Measurements from ENCODE around the gene RMDN2.

The RMDN2 gene, protein sequence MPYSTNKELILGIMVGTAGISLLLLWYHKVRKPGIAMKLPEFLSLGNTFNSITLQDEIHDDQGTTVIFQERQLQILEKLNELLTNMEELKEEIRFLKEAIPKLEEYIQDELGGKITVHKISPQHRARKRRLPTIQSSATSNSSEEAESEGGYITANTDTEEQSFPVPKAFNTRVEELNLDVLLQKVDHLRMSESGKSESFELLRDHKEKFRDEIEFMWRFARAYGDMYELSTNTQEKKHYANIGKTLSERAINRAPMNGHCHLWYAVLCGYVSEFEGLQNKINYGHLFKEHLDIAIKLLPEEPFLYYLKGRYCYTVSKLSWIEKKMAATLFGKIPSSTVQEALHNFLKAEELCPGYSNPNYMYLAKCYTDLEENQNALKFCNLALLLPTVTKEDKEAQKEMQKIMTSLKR

DNA sequence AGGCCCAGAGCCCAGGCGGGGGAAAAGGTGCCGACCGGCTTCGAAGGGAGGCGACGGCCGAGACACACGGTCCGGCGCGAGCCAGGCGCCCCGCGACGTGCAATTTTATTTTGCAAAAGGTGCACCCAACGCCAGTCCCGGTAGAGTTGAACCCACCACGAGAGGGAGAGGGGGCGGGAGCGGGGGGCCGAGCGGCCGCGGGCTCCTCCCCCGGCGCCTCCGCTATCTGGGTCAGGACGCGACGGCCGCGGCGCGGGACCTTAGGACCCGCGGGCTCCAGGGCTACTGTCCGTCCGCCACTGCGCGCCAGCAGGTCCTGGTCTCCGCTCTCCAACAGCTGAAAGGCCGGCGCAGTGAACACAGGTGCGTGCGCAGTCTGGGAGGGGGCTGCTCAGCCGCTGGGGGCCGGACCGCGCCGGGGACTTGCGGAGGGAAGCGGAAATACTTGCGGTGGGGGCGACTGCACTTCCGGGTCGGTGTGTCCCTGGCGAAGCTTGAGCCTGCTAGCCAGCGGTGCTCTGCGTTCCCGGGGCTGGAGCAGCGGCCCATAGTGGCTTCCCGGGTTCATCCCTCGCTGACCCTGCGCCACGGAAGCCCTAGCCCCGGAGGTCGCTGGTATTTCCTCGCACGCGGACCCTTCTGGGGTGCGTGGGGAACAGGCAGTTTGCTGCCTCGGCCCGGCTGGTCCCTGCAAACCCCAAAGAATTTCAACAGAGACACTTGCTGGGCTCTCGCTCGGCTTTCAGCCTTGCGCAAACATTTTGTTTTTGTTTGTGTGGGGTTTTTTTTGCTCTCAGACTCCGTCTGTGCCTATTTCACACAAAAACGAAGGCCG is at the start of gene RMDN2:
TSS of gene RMDN2 (plus strand) at position 225 of the 835 bp plus-strand sequence. CDS start 3,991 bp downstream, outside the sequence.
- peak; percentile 70 for DNase-seq

DNA sequence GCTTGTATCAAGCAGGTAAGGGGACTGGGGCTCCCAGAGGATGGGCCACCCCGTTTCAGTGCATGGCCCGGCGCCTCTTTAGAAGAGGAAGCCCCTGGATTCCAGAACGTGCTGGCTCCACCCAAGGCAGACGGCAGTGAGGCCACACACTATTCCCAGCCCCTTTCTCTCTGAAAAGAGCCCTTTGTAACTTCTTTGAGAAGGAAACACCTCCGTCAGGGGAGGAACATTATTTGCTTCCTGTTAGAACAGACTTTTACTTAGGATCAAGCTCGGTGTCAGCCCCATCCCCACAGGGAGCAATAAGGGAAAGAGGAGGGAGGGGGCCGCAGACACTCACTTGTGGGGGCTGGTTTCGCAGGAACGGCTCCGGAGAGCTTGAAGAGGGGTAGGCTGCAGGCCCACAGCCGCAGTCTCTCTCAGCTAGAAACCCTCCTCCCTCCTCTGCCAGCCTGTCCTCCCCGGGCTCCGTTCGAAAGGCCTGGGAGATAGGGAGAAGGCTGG is 49.6 kb upstream of the RMDN2 start:
- no peak for DNase-seq

DNA sequence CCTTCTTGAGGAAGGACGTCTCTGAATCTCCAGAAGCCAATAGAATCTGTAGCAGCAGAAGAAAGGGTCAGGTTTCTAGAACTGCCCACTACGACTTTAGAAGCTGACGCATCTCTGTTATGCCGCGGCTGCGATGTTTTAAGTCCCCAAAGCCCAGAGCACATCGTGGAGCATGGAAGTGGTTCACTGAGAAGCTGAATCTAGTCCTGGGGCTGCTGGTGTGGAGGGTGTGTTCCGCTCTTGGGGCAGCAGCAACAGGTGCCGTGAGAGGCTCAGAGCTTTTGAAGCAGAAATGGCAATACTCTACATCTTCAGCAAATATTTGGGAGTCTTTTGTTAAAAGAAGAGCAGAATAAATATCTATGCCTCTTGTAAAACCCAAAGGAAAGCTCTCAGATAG is 48.9 kb upstream of the RMDN2 start:
- no peak for DNase-seq

DNA sequence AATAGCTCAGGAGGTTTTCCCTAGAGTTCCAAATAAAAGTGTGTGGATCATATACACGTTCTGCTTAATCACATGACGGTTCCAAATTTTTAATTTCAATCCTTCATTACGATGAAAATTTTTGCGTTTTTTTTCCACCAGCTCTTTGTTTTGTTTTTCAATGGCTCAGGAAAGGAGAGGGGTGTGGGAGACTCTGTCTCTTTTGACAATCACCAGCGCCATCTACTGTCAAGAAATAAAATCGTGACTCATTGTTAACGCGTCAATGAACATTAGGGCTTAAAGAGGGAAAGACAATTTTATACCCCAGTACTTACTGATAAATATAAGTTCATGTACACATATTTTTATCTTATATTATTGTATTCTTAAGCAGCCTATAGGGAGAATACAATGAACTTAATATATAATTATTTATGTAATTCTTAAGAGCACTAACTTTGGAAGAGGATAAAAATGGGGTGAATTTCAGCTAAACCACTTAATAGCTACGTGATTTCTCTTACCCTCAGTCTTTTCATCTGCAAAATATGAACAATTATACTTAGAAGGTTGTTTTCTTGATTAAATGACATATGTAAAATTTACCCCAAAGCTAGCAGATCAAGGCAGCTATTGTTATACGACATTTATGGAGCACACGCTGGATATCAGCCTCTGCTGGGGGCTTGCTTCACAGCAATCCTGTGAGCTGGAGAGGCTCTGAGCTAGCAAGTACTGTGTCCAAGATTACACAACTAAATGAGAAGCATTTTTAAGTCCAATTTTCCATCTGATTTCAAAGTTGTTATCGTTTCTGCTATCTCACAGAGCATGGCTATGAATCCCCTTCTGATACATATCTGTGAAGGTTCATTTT is 47.4 kb upstream of the RMDN2 start:
- DNase-seq = peak; percentile 61

DNA sequence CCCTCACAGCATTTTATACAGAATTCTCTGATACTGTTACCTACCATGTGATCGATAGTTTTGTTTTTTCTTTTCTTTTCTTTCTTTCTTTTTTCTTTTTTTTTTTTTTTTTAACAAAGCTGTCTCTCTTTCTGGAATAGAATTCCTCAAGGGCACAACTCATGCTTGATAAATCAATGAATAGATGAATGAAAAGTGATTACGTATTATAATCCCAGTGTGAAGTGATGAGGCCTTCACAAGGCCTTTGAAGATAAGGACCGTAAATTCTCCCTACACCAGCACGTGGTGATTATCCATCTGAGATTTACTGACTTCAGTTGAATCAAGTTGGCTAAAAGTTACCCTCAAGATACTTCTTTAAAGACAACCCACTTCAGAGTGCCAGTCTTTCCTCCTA is 46.6 kb upstream of the RMDN2 start:
- no peak for DNase-seq

DNA sequence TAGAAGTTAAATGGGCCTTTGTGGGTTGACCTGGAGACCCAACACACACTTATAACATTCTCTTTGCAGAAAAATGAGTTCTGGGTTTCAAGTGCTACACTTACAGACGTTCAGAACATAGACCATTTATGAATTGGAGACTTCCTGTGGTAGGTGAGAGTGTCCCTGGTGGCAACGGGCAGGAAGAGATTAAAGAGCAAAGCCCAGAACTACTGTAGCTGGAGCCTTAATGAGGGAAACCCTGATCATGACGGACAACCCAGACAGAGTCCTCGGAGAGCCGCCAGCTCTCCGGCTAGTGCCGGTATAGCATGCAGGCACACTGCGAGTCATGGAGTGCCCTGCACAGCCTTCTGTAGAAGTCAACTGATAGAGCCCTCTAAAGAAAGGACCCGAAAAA is 44.5 kb upstream of the RMDN2 start:
- DNase-seq = no peak

DNA sequence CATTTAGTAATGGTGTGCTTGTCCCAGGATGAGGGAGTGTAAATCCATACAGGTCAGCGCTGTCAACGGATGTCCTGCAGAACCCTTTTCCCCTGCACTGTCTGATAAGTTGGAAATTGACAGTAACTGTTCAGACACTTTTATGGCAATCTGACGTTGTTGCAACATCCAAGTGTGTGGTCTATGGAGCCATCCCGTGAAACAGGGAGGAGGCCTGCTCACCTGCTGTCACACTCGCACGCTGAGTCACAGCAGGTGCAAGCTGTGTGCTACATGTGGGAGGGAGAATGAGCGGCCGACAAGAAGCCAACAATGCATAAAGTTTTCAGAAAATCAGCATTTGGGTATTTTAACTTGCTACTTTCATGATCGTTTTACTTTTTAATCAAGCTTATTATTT is 43.7 kb upstream of the RMDN2 start:
- no peak for DNase-seq

DNA sequence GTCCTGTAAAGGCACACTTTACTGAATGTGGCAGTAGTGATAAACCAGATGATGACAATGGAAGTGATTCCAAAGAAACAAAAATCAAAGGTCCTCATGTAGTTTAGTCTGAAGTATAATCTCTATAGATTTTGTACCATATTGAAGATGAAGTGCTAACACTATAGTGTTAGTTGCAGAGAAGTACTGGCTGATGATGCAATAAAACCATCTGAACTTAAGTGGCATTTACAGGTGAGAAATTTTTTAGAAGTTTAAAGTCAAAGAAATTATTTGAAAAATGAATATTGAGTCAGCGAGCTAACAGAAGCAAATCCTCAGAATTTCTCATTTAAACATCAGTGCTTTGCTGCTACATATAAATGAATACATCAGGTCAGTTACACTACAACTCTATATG is 43.1 kb upstream of the RMDN2 start:
- DNase-seq = no peak

DNA sequence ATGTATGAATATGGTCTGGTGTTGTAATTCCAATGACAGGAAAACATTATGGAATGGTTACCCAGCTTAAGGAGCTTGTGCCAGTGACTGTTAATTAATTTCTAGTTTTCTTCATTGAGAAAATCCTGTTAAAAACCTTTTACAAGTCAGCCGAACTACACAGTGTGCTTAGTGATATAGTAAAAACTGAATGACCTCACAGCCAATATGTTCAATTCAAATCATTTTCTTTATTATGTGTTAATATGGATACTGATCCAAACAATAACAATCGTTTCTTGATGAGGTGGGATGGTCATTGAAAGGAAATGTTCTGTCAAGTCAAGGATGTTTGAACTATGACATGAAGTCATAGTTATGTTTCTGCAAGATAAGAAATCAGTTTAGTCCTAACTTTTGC is 41.6 kb upstream of the RMDN2 start:
- no peak for DNase-seq

DNA sequence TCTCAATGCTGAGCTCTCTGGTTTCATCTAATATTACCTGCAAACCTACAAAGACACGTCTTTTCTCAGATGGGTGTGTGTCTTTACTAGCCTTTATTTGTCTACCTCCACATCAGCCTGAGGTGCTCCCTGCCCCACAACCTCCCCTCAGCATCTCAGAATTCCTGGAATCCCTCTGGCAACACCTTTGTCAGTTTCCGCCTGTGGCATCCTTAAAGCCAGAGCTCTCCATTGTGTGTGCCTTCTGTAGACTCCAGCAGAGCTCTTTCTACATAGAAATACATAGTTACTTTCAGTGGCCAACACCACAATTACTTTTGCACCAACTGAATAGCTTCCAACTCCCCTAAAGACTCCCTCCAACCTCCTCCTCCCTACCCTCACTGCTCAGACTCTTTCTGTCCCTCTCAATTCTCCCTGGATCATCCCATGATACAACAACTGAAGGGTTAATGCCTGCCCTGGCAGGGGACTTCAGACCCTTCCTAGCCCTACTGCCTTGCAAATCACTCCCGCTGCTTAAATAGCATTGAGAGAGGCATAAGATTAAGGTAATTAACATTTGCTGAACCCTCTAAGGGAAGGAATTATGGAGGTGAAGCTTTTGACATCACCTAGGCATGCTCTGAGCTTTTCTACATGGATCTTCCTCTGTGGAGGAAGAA is 39.6 kb upstream of the RMDN2 start:
- no peak for DNase-seq

DNA sequence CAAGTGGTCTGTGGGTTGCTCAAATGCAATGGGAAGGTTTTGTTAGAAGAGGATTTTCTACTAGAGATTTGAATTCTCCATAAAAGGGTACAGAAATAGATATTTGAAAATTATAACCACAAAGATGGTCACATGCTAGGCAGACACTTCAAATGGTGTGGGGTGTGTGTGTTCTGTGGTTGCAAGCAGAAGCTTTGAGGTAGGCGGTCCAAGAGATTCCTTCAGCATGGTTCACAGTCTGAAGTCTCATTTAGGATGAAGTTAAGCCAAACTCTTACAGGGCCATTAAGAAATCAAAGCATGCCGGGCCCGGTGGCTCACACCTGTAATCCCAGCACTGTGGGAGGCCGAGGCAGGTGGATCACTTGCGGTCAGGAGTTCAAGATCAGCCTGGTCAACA is 38.3 kb upstream of the RMDN2 start:
- no peak for DNase-seq

DNA sequence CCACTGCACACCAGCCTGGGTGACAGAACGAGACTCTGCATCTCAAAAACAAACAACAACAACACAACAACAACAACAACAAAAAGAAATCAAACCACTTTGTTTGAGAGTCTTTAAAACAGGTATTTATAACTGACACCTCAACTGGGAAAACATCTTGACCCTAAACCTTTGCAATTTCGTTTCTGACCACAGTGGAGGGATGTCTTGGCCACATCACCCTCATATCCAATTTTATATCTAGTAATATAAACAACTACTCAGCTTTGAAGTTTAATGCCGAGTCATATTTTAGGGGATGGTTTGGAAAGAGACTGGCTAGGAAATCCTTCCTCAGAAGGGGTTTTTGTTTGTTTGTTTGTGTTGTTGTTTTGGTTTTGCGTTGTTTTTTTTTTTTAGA is 37.8 kb upstream of the RMDN2 start:
- no peak for DNase-seq

DNA sequence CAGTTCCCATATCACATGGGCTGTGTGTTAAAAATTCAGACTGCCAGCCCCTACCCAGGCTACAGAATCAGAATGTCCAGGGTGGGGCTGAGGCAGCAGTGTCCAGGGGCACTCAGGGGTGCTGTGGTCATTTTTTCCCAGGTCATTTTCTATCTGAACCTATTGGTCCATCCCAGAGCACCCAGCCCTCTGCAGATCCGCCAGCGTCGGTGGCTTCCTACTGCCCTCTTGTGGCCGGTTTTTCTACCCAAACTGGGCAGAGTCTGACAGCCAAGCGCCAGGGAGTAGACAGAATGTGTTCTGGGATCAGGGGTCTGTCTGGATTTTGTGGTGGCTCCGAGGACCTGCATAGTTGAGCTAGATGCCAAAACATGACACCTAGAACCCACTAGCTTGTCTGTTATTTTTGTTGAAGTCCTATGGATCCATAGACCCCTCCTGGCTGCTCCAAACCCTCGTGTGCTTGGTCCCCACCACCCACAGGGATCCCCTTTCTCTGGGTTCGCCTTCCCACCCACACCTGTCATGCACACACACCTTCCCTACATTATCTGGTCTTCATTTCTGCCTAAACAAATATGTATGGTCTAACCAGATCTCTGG is 34.1 kb upstream of the RMDN2 start:
- DNase-seq = peak; percentile 37

DNA sequence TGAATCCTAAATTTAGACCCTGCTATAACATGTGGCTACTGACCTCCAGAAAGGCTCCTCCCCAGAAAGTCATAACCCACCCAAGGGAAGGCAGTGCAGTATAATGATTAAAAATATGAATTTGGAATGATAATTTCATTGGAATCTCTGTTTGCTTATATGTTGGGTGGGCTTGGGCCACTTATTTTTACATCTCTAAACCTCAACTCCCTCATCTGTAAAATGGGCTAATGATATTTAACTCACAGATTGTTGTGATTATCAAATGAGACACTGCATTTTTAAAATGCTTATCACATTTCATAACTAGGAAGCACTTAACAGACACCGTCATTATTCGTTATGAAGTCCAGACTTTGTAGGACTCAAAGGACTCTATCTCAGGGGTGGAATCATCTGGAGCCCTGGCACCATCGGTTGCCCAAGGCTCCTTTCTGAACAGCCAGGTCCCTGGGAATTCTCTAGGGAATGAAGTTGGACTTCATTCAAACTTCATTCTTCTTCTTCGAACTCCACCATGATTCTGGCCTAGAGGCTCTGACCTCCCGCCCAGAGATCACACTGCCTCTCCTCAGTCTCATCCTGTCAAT is 33.1 kb upstream of the RMDN2 start:
- no peak for DNase-seq

DNA sequence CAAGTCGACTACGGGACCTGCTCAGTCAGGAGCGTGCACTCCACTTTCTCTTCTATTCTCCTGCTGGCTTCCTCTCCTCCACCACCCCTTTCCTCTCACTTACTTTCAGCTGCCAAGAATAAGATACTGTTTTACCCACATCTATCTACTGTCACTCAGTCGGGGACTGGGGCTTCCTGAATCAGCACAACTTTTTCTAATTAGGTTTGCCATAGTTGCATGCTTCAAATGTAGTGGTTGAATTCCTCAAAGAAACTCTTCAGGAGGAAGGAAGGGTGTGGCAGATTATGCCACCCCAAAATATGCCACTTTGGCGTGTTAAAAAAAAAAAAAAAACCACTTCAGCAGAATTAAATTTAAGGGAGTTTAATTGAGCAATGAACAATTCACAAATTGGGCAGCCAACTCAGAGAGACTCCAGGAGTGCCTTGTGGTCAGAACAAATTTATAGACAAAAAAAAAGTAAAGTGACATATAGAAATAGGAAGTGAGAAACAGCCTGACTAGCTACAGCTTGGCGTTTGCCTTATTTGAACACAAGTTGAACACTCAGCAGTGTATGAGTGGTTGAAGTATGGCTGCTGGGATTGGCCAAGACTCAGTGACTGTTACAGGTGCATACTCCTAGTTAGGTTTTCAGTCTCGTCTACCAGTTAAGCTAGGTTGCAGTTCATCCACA is 32.5 kb upstream of the RMDN2 start:
- no peak for DNase-seq

DNA sequence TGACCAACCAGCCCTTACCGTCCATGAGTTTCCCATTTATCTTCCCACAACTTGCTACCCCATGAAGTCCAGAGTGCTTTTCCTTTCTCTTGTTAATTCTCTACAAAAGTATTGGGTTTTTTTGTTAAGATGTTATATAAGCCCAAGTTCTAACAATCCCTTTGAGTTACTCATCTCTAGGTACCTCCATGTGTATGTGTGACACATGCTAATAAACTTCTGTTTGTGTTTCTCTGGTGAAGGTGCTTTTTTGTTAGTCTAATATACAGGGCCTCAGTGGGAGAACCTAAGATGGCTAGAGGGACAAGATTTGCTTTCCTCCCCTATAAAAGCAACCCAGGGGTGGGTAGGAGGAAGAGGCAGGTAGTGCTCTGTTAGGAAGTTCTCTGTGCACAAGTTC is 31.8 kb upstream of the RMDN2 start:
- no peak for DNase-seq

DNA sequence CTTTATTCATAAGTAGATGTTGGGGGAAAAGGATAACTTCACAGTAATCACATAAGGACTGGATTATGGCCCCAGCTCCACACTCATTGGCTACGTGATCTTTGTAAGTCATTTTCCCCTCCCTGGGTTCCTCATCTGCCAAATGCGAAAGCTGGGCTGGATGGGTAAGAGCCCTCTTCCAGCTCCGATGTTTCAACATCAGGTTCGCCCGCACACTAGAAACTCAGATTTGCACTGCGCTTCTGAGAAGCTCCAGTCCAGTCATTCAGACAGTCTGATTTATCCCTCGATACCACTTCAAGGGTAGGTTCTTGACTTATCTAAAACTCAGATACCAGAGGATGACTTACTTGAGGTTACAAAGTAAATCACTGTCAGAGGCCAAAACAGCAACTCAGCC is 31.0 kb upstream of the RMDN2 start:
- no peak for DNase-seq

DNA sequence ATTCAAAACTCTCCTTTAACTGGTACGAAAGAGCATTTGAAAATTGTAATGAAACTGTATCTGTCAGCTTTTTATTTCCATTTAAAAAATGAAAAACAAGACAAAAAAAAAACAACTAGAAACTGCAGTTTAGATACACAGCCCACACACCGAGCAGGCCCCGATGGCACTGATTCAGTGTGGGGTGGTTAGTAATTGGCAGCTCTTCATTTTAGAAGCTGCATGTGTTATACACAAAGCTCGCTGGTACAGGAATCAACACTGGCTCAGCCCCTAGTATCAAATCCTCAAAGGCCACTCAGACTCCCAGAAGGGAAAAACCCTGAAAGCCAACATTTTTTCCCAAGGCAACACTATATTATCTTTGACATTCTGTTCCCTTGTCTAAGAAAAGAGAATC is 30.5 kb upstream of the RMDN2 start:
- no peak for DNase-seq

DNA sequence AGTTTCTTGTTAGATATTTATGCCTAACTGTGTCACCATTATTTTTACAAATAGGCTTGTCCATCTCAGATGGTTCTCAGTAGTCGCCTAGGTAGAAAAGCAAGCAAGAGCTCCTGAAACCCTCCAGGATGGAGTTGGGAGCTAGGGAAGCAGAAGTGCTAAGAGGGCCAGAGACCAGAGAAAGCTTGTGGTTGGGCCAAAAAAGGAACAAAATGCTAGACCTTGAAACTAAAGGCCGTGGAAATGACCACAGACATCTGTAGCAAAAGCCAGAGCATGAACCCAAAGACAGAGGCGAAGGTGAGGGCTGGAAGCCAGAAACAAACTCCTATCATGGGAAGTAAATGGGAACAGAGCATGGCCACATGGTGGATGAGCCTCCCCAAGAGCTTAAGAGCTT is 29.9 kb upstream of the RMDN2 start:
- no peak for DNase-seq

DNA sequence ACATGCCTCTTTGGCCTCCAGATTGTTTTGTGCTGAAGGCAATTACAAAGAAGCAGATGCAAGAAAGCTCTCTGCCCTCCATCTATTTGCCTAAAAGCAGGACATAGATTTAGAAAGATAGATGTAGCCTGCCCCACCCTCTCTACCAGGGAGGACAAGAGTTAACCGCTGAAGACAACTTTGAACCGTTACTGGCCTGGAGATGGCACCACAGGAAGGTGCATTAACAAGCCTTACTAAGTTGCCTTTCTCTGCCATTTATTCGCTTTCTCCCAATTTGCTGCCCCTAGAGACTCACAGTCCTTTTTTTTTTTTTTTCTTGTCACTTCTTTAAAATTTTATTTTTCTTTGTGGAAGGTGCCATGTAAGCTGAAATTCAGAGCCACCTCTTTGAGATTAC is 28.8 kb upstream of the RMDN2 start:
- DNase-seq = no peak

DNA sequence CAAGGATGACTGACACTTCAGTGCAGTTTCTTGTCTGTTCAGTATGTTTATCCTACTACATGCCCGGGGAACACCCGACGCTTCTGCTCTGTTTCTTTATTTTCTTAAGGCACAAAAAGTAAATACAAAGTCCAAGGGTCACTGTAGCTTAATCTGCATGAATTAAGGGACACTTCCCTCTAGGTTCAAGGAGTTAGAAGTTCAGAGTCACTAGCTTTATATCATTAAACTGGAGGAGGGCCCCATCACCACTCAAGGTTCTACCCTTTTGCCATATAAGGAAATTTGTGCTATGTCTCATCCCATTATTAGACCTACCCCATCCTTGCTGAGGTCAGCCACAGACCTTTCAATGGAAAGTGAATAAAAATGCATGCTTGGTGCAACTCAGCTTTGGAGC is 27.6 kb upstream of the RMDN2 start:
- no peak for DNase-seq

All from NCI-H1436 (cell line).